ENCODE data around the gene PRKACB.

The PRKACB gene

GRCh38 chr1:84159533-84160240 is 15.6 kb downstream of the PRKACB start:
- DNase-seq, result no peak

DNA sequence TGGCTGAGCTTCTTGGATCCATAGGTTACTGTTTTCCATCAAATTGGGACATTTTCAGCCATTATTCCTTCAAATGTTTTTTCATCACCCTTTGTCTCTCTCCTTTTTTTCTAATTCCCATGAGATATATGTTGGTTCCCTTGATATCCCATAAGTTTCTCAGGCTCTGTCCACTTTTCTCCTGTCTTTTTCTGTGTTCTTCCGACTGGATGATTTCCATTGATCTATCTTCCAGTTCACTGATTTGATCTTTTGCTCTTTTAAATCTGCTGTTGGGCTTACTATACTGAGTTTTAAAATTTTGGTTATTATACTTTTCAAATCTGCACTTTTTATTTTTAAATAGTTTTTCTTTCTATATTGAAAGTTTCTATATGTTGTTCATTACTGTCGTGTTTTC is 18.2 kb downstream of the PRKACB start:
- peak; percentile 8 for DNase-seq

GRCh38 chr1:84163123-84163931 is 19.3 kb downstream of the PRKACB start:
- no peak for DNase-seq

DNA sequence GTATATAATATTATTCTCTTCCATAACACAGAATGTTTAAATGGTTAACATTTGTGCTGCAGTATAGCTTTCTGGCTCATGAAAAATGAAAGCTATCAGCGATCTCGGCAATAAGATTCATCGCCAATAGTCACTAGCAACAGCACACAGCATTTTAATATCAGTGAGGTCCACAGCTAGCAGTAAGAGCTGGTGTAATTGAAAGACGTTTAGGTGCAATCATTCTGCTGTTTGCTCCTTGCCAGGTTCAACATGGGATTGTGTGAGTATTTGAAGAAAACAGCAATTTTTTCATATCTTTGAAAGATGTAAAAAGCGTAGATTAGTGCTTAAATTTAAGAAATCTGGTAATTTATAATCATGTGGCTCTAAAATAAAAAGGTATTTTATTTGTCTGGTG is 20.1 kb downstream of the PRKACB start:
- DNase-seq, result peak; percentile 32

DNA sequence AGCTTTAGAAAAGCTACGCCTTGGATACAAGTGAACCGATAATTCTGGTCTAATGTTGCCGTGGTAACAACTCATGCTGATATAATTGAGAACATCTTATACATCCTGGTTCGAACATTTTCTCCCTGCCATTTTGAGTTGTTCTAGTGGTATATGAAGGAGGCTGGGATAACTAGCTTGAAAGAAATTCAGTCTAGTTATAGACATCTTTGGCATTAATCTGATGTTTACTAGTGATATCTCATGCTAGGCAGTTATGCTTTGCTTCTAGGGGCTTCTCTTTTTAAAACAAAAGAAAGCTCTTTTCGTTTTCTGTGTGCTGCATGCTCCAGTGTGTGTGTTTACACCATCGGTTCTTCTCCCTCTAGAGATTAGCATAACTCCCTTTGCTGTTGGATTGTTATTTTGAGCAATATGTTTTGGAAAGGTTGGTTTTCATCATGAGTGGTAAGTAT is 20.5 kb downstream of the PRKACB start:
- peak; percentile 58 for DNase-seq

DNA sequence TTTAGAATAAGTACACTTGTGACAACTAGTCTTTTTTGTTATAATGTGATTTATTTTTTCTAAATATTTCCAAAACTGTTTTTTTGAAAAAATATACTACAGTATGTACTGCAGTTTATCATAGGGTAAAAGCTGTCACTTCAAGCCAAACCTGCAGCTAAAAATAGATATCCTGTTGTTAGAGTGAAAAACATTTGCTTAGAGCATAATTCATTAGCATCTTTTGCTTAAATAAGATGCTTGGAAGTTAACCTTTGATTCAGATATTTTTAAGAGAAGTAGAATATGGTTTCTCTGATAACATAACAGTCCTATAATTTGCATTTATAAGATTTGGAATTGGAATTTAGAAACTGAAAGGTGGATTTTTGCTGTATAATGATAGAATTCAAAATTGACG is 21.5 kb downstream of the PRKACB start:
- DNase-seq, result no peak

- DNase-seq, result no peak
Observed at GRCh38 chr1:84166797-84167196, 22.7 kb downstream of the PRKACB start.

GRCh38 chr1:84168783-84169182 is 24.7 kb downstream of the PRKACB start:
- no peak for DNase-seq

DNA sequence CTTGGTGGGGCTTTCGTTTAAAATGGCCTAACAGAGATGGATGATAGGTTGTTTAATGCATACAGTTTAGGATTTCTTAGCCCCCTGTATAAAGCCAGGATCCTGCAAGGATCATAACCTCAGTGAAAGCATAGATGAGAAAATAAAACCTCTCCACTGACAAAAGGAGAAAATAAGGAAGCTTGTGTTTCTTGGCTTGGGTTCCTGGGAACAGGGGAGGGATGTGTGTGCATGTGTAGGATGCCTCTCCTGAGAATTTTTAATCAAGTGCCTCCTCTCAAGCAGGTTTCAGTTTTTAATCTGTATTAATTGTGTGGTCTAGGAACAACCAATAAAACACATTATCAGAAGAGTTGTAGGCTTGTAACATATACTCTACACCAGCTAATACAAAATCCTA is 26.1 kb downstream of the PRKACB start:
- no peak for DNase-seq

DNA sequence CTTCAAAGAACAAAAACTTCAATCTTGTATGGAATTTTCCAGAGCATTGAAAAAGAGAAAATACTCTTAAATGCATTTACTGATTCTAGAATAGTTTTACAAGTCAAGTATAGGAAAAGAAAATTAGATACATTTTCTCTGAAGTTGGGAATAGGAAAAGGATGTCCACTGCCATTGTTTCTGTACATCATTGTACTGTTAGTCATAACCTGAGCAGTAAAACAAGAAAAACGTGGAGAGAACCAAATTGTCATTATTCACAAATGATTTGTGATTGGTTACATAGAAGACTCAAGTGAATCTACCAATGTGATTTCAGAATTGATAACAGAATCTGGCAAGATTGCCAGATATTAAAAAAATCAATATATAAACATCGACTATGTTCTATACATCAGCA is 27.4 kb downstream of the PRKACB start:
- DNase-seq, result no peak

- DNase-seq, result no peak
Observed at GRCh38 chr1:84174051-84174556, 30.0 kb downstream of the PRKACB start.

DNA sequence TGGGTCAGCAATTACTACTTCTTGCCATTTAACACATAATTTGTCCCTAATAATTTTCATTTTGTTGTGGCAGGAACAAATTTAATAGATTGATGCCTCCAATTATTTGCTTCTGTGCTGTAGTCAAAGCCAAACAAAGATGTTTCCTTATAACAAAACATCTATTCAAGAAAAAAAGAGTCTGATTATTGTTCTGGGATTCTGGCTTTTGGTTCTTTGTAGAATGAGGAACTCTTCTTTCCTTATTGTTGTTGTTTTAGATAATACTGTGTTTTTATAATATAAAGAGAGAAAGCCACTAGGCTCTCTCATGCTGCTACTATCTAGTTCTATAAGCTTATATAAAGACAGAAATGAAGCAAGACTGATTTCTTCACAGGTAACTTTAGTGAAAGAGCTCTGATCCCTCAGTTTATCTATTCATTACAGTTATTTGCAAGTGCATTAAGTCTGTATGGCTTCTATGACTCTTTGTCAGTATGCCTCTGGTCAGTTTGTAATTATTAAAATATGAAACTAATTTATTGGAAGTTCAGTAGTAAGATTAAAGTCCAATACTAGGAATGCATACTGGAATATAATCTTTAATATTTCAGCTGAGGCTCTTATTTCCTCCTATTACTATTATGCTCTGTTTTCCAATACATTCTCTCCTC is 37.4 kb downstream of the PRKACB start:
- no peak for DNase-seq

DNA sequence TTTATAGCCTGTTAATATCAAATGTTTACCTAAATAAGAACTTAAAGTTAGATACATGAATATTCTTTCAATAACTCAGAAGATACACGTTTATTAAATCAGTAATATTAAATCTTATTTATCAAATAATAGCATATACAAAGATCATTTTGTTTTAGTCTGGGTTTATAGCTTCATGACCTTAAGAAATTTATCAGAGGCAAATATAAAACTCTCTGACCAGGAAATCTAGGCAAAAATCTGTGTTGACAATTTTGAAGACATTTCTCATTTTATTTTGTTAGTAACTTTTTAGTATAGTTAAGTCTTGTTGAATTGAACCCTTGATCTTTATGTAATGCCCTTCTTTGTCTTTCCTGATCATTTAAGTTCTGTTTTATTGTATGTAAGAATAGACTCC is 46.4 kb downstream of the PRKACB start:
- no peak for DNase-seq

DNA sequence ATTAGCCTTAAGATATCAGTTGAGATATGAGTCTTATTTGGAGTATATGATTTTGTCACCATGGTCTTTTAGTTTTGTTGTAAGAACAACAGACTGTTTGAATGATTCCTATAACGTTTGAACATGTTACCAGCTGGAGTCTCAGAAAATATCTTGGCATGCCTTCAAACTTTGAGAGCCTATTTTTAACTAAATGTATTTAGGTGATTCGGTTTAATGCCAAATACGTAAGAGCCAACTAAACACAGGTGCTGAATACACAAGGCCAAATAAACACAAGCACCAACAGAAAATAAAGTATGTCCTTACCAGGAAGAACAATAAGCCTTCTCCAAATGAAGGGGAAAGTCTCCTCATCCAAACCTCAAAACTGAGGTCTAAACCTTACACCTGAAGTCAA is 48.6 kb downstream of the PRKACB start:
- no peak for DNase-seq

GRCh38 chr1:84198832-84199231 is 54.8 kb downstream of the PRKACB start:
- DNase-seq, result no peak

DNA sequence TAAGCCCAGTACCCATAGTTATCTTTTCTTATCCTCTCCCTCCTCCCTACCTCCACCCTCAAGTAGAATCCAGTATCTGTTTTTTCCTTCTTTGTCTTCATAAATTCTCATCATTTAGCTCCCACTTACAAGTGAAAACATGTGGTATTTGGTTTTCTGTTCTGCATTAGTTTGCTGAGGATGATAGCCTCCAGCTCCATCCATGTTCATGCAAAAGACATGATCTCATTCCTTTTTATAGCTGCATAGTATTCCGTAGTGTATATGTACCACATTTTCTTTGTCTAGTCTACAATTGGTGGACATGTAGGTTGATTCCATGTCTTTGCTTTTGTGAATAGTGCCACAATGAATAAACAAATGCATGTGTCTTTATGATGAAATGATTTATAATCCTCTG is 55.2 kb downstream of the PRKACB start:
- no peak for DNase-seq

DNA sequence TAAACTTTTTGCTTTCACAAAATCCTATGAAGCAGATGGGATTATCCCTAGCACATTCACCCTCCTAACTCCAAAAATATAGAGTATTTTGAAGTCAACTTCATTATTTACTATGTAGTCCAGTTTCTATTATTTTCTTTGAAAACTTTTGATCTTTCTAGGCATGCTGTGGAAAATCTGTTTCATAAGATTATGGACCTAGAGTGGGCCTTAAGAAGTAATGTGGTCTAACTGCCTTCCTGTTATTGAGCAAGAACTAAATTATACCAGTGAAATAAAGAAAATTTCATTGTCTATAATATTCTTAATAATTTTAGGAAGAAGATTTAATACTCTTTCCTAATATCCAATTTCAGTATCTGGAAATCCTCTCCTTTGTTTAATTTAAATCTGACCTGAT is 58.1 kb downstream of the PRKACB start:
- DNase-seq, result no peak

DNA sequence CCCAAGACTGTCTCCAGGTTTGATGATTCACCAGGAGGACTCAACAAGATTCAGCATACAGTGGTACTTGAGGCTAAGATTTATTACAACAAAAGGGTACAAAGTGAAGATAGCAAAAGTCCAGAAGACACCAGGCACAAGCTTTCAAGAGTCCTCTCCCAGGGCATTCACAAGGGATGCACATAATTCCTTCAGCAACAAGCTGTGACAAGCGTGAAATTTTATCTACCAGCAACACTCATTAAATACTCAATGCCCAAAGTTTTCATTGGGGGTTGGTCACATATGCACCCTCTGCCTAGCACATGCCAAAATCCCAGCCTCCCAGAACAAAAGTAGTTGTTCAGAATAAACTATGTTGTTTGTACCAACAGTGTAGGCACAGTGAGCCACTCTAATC is 62.3 kb downstream of the PRKACB start:
- no peak for DNase-seq

DNA sequence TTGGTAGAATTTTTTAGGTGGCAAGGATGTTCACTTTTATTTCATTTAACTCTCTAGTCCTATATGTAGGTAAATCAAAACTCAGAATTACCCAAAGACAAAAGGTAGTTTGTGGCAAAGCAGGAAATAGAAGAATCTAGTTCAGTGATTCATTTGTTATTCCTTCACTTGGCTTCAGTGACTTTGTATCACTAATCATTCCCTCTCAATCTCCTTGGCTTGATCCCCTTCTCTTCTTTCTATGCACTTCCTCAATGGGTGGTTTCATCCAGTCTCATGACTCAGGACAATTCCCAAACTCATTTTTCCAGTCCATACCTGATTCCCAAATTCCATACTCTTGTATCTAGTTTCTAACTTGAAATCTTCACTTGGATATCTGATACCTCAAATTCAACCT is 64.9 kb downstream of the PRKACB start:
- no peak for DNase-seq

- no peak for DNase-seq
Observed at GRCh38 chr1:84214115-84214956, 70.3 kb downstream of the PRKACB start.

GRCh38 chr1:84217239-84217638 is 73.2 kb downstream of the PRKACB start:
- no peak for DNase-seq

GRCh38 chr1:84223751-84224432 is 79.8 kb downstream of the PRKACB start:
- DNase-seq, result no peak
